Measurements from ENCODE around the gene BEST3.
"Not testable (repeated sequence)": the region's sequence is repeated elsewhere in the genome, so short reads cannot be mapped to it uniquely, and the experiment has no call there.

DNA sequence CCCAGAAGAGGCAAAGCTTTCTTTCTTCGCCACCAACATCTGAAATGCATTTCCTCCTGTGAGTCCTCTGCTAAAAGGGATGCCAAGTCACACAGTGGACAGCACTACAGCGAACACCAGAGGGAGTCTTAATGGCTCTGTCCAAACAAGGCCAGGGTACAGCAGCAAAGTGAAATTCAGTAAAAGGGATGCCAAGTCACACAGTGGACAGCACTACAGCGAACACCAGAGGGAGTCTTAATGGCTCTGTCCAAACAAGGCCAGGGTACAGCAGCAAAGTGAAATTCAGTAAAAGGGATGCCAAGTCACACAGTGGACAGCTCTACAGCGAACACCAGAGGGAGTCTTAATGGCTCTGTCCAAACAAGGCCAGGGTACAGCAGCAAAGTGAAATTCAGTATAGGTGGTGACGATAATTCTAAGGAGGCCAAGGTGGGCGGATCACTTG is 34.1 kb downstream of the BEST3 start:
- not testable (repeated sequence) for TF ChIP-seq POLR2AphosphoS5 (IDR thresholded peaks at IDR 0.05); EZH2 (IDR thresholded peaks at IDR 0.05; ENCODE audit: borderline replicate concordance, insufficient read depth, low read length, poor library complexity, severe bottlenecking); RAD21 (conservative IDR thresholded peaks at IDR 0.05); SMC3 (conservative IDR thresholded peaks at IDR 0.05; ENCODE audit: poor library complexity)
- TF ChIP-seq, protein P1, sequence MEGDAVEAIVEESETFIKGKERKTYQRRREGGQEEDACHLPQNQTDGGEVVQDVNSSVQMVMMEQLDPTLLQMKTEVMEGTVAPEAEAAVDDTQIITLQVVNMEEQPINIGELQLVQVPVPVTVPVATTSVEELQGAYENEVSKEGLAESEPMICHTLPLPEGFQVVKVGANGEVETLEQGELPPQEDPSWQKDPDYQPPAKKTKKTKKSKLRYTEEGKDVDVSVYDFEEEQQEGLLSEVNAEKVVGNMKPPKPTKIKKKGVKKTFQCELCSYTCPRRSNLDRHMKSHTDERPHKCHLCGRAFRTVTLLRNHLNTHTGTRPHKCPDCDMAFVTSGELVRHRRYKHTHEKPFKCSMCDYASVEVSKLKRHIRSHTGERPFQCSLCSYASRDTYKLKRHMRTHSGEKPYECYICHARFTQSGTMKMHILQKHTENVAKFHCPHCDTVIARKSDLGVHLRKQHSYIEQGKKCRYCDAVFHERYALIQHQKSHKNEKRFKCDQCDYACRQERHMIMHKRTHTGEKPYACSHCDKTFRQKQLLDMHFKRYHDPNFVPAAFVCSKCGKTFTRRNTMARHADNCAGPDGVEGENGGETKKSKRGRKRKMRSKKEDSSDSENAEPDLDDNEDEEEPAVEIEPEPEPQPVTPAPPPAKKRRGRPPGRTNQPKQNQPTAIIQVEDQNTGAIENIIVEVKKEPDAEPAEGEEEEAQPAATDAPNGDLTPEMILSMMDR (IDR thresholded peaks at IDR 0.05; ENCODE audit: poor library complexity, severe bottlenecking): not testable (repeated sequence)
- TF ChIP-seq, protein P2, sequence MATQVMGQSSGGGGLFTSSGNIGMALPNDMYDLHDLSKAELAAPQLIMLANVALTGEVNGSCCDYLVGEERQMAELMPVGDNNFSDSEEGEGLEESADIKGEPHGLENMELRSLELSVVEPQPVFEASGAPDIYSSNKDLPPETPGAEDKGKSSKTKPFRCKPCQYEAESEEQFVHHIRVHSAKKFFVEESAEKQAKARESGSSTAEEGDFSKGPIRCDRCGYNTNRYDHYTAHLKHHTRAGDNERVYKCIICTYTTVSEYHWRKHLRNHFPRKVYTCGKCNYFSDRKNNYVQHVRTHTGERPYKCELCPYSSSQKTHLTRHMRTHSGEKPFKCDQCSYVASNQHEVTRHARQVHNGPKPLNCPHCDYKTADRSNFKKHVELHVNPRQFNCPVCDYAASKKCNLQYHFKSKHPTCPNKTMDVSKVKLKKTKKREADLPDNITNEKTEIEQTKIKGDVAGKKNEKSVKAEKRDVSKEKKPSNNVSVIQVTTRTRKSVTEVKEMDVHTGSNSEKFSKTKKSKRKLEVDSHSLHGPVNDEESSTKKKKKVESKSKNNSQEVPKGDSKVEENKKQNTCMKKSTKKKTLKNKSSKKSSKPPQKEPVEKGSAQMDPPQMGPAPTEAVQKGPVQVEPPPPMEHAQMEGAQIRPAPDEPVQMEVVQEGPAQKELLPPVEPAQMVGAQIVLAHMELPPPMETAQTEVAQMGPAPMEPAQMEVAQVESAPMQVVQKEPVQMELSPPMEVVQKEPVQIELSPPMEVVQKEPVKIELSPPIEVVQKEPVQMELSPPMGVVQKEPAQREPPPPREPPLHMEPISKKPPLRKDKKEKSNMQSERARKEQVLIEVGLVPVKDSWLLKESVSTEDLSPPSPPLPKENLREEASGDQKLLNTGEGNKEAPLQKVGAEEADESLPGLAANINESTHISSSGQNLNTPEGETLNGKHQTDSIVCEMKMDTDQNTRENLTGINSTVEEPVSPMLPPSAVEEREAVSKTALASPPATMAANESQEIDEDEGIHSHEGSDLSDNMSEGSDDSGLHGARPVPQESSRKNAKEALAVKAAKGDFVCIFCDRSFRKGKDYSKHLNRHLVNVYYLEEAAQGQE (IDR thresholded peaks at IDR 0.05; ENCODE audit: borderline replicate concordance): not testable (repeated sequence)

All from neural cell (in vitro differentiated cells).